Erythroblast (primary cell): ENCODE measurements around the gene TARDBP.

Experiments used
- GATA1 ChIP-seq: IDR thresholded peaks from 2 replicates; pipeline ENCODE4 v1.6.1; 2011; ENCODE audit warnings: low read depth, mild to moderate bottlenecking, control low read depth, low read length, moderate library complexity
- POLR2A ChIP-seq: IDR thresholded peaks from 2 replicates; pipeline ENCODE4 v1.6.1; 2011; ENCODE audit warnings: mild to moderate bottlenecking, low read length

- TF ChIP-seq POLR2A: no peak
- TF ChIP-seq GATA1: no peak
Measured at GRCh38 chr1:11044849-11045427, 32.5 kb downstream of the TARDBP start.
